GM18861 (cell line): Measurements from ENCODE around the gene HBB.

Experiments
- ATAC-seq: cut with Tn5 transposase; IDR thresholded peaks from one replicate; pipeline ENCODE4 v1.9.1; 2021; ENCODE audit not compliant: unreplicated experiment

HBB gene

GRCh38 chr11:5228124-5228523 is 1.3 kb upstream of the HBB start:
- no peak for ATAC-seq

- no peak for ATAC-seq
Observed at GRCh38 chr11:5227681-5228080, 810 bp upstream of the HBB start.

GRCh38 chr11:5225480-5225871 is 1.4 kb downstream of the HBB start:
- no peak for ATAC-seq

- no peak for ATAC-seq
Observed at GRCh38 chr11:5224538-5225479, 2.1 kb downstream of the HBB start.

- no peak for ATAC-seq
Observed at GRCh38 chr11:5223686-5224085, 3.2 kb downstream of the HBB start.

GRCh38 chr11:5223146-5223545 is 3.7 kb downstream of the HBB start:
- no peak for ATAC-seq

- no peak for ATAC-seq
Observed at GRCh38 chr11:5210376-5210885, 16.4 kb downstream of the HBB start.

- ATAC-seq, result peak; percentile 88
Observed at GRCh38 chr11:5204787-5205186, 22.1 kb downstream of the HBB start.

- no peak for ATAC-seq
Observed at GRCh38 chr11:5203366-5203765, 23.5 kb downstream of the HBB start.

- ATAC-seq, result no peak
Observed at GRCh38 chr11:5200582-5200981, 26.3 kb downstream of the HBB start, which contains the start of gene OR51V1. Gene OR51V1, minus strand, starts transcription at chr11:5200682. Its CDS starts 0 bp downstream, at chr11:5200682.

- no peak for ATAC-seq
Observed at GRCh38 chr11:5198285-5198684, 28.6 kb downstream of the HBB start.

- no peak for ATAC-seq
Observed at GRCh38 chr11:5197536-5197935, 29.3 kb downstream of the HBB start.

- no peak for ATAC-seq
Observed at GRCh38 chr11:5196731-5197130, 30.1 kb downstream of the HBB start.

- ATAC-seq, result no peak
Observed at GRCh38 chr11:5196067-5196466, 30.8 kb downstream of the HBB start.

- ATAC-seq, result no peak
Observed at GRCh38 chr11:5192738-5193137, 34.1 kb downstream of the HBB start.

- ATAC-seq, result no peak
Observed at GRCh38 chr11:5188201-5188600, 38.7 kb downstream of the HBB start.

- no peak for ATAC-seq
Observed at GRCh38 chr11:5178046-5178837, 48.6 kb downstream of the HBB start.
